ENCODE data around the gene MTIF3. TPM values are rescaled to one million over a fixed set of nuclear protein-coding genes. Genes with fewer than 3 reads are reported as not detected.

The MTIF3 gene
- total RNA-seq, 1 experiment from 2014 or later, result 31.6 TPM

DNA sequence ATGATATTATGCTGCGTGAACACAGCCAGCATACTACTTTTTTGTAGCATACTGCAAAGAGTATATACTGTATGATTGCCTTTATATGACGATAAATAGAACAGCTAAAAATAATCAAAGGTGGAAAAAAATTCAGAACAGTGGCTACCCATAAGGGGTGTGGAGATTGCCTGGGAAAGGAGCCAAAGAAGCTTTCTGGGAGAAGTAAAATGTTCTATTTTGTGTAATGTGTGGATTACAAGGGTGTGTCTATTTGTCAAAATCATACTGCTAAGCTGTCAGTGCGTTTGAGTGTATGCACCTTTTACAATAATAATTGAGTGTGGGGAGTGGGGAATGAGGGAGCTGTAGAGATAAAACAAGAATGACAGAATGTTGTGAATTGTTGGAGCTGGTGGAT is 45.2 kb upstream of the MTIF3 start:
- Histone ChIP-seq H3K79me2 (ENCODE audit: insufficient read depth, low read length) (no peaks in the 10 kb centered on the region), H2AK5ac (ENCODE audit: insufficient read length, low read length) (no peak overlapping the region), H3K27me3 (ENCODE audit: insufficient read depth, low read length) (no peaks in the 10 kb centered on the region), H3K9ac (ENCODE audit: extremely low read depth, insufficient read length, low read length) (no peak overlapping the region), H3K4me1 (ENCODE audit: insufficient read depth, low read length) (peaks cover 5% of the 10 kb centered on the region; the same call in 1 of the 2 replicates), H2BK5ac (ENCODE audit: insufficient read length, low read length) (no peak overlapping the region), H3K23me2 (ENCODE audit: insufficient read length, low read depth, low read length, poor library complexity, severe bottlenecking) (no peaks in the 10 kb centered on the region), H3K23ac (ENCODE audit: insufficient read length, low read depth, low read length) (no peak overlapping the region), H2BK120ac (ENCODE audit: low read depth, low read length, poor library complexity, severe bottlenecking) (no peak overlapping the region), H3K79me1 (ENCODE audit: insufficient read depth, low read depth, low read length, poor library complexity, severe bottlenecking) (no peaks in the 10 kb centered on the region), H4K5ac (ENCODE audit: insufficient read length, low read depth, low read length) (no peak overlapping the region), H3K56ac (ENCODE audit: insufficient read length, low read depth, low read length) (no peak overlapping the region), H2AFZ (ENCODE audit: low read length) (no peak overlapping the region), H3K9me3 (ENCODE audit: control insufficient read depth, low read depth, low read length) (no peaks in the 10 kb centered on the region), H3K4me2 (ENCODE audit: insufficient read depth, insufficient read length, low read length) (no peak overlapping the region), H4K91ac (ENCODE audit: insufficient read length, low read depth, low read length) (no peak overlapping the region), H3K18ac (ENCODE audit: insufficient read length, low read depth, low read length) (no peak overlapping the region), H2BK20ac (ENCODE audit: low read depth, low read length, poor library complexity, severe bottlenecking) (no peak overlapping the region), H2BK12ac (ENCODE audit: insufficient read length, low read depth, low read length) (no peak overlapping the region), H4K20me1 (ENCODE audit: control insufficient read depth, insufficient read depth, insufficient read length) (no peaks in the 10 kb centered on the region), H3K4ac (ENCODE audit: low read depth, low read length) (no peak overlapping the region), H3K14ac (ENCODE audit: insufficient read depth, low read length) (no peak overlapping the region), H2BK15ac (ENCODE audit: low read depth, low read length) (no peak overlapping the region), H4K8ac (replicated peaks; ENCODE audit: insufficient read length, low read depth, low read length) (no peak overlapping the region), H3K27ac (ENCODE audit: insufficient read length, low read depth, low read length) (no peak overlapping the region), H3T11ph (ENCODE audit: low read length) (no peak overlapping the region)
- Mint-ChIP-seq H3K4me1 (peaks cover 14 to 33% of the 10 kb centered on the region in 2 experiments), H3K36me3 (ENCODE audit: insufficient read depth in 1 of 3, low read depth in 3 of 3) (no peaks in the 10 kb centered on the region), H3K4me3 (no peak overlapping the region), H3K9me3 (no peaks in the 10 kb centered on the region), H3K27me3 (ENCODE audit: low read depth) (peaks cover 2% of the 10 kb centered on the region), H3K27ac (no peak overlapping the region)
- TF ChIP-seq, protein P1, sequence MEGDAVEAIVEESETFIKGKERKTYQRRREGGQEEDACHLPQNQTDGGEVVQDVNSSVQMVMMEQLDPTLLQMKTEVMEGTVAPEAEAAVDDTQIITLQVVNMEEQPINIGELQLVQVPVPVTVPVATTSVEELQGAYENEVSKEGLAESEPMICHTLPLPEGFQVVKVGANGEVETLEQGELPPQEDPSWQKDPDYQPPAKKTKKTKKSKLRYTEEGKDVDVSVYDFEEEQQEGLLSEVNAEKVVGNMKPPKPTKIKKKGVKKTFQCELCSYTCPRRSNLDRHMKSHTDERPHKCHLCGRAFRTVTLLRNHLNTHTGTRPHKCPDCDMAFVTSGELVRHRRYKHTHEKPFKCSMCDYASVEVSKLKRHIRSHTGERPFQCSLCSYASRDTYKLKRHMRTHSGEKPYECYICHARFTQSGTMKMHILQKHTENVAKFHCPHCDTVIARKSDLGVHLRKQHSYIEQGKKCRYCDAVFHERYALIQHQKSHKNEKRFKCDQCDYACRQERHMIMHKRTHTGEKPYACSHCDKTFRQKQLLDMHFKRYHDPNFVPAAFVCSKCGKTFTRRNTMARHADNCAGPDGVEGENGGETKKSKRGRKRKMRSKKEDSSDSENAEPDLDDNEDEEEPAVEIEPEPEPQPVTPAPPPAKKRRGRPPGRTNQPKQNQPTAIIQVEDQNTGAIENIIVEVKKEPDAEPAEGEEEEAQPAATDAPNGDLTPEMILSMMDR (conservative IDR thresholded peaks at IDR 0.05), result no peak
- DNase-seq, result no peak
- no CpG with 5 or more reads among the region's 3 CpGs for WGBS (ENCODE audit: extremely low coverage, insufficient read length, low lambda C conversion rate)

Measured in H9 (cell line).